BJ (cell line): ENCODE data around the gene APLP2. TPM values are rescaled to one million over a fixed set of nuclear protein-coding genes. Genes with fewer than 3 reads are reported as not detected.
"Not testable (repeated sequence)": the region's sequence is repeated elsewhere in the genome, so short reads cannot be mapped to it uniquely, and the experiment has no call there.

ENCODE experiments used
- CTCF ChIA-PET: fragments of 350-600 bp; formaldehyde crosslinking; extraction: SDS; loops from one replicate; lab custom pipeline; 2021; ENCODE audit warnings: antibody characterized with exemption, inconsistent platforms; lab: Yijun Ruan, JAX
- POLR2A ChIA-PET: fragments of 300-600 bp; sonication (Branson Sonifier 250); formaldehyde crosslinking; extraction: SDS; loops from one replicate; lab custom pipeline; 2021; ENCODE audit warnings: antibody characterized with exemption; lab: Charles Lee
- DNase-seq: peaks from one replicate; pipeline ENCODE4 v3.0.0-alpha.2; 2011; ENCODE audit warnings: low read depth
- H3K27me3 ChIP-seq: 2 replicates; pipeline ENCODE4 v1.6.0; 2011; ENCODE audit warnings: low read length; ENCODE audit not compliant: control insufficient read depth, insufficient read depth
- H3K36me3 ChIP-seq: 2 replicates; pipeline ENCODE4 v1.5.1; 2011; ENCODE audit warnings: low read length; ENCODE audit not compliant: control insufficient read depth, insufficient read depth
- H3K4me3 ChIP-seq: 2 replicates; pipeline ENCODE4 v1.5.1; 2011; ENCODE audit warnings: low read depth, mild to moderate bottlenecking, control low read depth, low read length
- polyA plus RNA-seq: library from polyadenylated mRNA; depleted of rRNA; stranded (reverse); fragments of >200 nt; gene quantifications from 2 replicates; pipeline ENCODE4 v1.2.3, GENCODE V29; 2011
- TF ChIP-seq, protein P1 (sequence below): IDR thresholded peaks from 2 replicates; pipeline ENCODE4 v1.5.1; 2011; ENCODE audit warnings: low read depth, mild to moderate bottlenecking, control low read depth, inconsistent platforms, low read length, moderate library complexity; ENCODE audit not compliant: insufficient read depth

The APLP2 gene
- polyA plus RNA-seq, 1 experiment = 465 TPM

DNA sequence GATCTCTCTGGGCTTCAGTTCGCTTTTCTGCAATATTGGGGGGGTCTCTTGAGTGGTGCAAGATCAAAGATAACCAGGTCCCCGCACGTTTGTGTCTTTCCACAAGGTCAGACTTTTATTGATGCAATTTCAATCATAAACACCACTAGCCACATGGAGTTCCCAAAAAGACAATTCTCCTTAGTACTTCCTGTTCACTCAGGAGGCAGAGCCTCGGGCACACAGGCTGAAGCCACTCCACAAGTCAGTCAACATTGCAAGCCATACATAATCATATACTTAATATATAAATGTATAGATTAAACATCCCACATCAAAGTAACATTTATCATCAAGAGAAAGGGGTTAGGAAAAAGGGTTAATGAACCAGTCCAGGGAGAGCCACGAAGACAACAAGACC lies 101.8 kb downstream of the APLP2 start:
- DNase-seq = no peak
- ChIA-PET POLR2A (no interaction called here), CTCF (no interaction called here)
- no peak overlapping the region for H3K4me3 ChIP-seq
- no peaks in the 10 kb centered on the region for H3K36me3 ChIP-seq
- TF ChIP-seq, protein P1, sequence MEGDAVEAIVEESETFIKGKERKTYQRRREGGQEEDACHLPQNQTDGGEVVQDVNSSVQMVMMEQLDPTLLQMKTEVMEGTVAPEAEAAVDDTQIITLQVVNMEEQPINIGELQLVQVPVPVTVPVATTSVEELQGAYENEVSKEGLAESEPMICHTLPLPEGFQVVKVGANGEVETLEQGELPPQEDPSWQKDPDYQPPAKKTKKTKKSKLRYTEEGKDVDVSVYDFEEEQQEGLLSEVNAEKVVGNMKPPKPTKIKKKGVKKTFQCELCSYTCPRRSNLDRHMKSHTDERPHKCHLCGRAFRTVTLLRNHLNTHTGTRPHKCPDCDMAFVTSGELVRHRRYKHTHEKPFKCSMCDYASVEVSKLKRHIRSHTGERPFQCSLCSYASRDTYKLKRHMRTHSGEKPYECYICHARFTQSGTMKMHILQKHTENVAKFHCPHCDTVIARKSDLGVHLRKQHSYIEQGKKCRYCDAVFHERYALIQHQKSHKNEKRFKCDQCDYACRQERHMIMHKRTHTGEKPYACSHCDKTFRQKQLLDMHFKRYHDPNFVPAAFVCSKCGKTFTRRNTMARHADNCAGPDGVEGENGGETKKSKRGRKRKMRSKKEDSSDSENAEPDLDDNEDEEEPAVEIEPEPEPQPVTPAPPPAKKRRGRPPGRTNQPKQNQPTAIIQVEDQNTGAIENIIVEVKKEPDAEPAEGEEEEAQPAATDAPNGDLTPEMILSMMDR = no peak
- peaks cover 11% of the 10 kb centered on the region for H3K27me3 ChIP-seq

DNA sequence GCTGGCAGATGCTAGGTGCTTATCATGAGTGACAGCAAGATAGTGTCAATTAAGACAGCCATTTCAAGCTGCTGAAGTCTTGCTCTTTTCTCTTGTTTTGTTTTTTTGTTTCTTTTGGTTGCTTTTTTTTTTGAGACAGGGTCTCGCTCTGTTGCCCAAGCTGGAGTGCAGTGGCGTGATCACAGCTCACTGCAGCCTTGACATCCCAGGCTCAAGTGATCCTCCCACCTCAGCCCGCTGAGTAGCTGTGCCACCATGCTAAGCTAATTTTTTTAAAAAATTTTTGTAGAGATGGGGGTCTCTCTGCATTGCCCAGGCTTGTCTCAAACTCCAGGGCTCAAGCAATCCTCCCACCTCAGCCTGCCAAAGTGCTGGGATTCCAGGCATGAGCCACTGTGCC lies 102.3 kb downstream of the APLP2 start:
- DNase-seq, CTCF ChIA-PET, H3K36me3 ChIP-seq, H3K4me3 ChIP-seq, POLR2A ChIA-PET: not testable (repeated sequence)
- peaks cover 11% of the 10 kb centered on the region for H3K27me3 ChIP-seq

DNA sequence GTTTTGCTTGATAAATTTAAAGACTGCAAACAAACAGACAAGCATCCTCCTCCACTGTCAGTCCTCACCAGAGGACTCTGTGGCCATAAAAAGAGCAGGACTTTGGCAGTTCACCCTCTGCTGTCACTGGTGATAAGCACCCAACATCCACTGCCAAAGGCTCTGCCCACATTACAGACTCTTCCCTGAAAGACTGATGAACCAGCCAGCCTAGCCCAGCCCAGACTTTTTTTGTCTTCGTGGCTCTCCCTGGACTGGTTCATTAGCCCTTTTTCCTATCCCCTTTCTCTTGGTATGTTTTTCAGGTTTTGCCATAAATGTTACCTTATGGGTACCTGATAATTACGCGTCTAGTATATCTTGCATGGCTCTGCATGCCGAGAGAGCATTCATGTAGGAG lies 104.9 kb downstream of the APLP2 start:
- ChIA-PET CTCF (no interaction called here), POLR2A (no interaction called here)
- TF ChIP-seq, protein P1 = no peak
- no peak for DNase-seq
- Histone ChIP-seq H3K36me3 (no peaks in the 10 kb centered on the region), H3K27me3 (peaks cover 8% of the 10 kb centered on the region), H3K4me3 (no peak overlapping the region)

DNA sequence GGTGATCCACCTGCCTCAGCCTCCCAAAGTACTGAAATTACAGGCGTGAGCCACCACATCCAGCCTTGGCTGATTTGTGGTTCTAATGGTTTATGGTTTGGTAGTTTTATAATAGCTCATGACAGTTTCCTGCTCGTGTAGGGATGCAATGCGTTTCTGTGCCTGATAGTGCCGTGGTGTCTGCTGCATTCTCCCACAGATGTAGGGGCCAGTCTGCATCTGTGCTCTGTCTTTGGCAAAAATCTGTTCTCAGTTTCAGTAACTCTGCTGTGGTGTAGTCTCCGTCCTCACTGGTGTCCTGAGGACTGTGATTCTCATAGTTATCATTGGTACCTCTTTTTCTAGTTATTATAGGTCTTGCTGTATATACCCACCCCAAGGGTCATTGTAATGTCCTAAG lies 106.2 kb downstream of the APLP2 start:
- H3K36me3 ChIP-seq = no peaks in the 10 kb centered on the region
- TF ChIP-seq, protein P1 = no peak
- H3K4me3 ChIP-seq = no peak overlapping the region
- no peak for DNase-seq
- peaks cover 13% of the 10 kb centered on the region for H3K27me3 ChIP-seq
- POLR2A ChIA-PET = no interaction called here
- CTCF ChIA-PET = no interaction called here

DNA sequence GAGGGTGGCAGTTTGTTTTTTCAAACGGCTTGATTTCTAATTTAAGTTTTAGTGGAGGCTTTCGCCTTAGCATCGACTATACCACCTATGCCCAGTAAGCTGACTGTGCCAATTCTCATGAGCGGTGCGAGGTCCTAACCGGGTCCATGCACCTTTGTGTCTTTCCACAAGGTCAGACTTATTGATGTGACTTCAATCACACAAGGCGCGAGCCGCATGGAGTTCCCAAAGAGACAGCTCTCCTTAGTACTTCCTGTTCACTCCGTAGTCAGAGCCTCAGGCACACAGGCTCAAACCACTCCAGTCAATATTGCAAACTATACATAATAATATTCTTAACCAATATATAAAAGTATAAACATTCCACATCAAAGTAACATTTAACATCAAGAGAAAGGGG lies 108.1 kb downstream of the APLP2 start:
- TF ChIP-seq, protein P1 = no peak
- DNase-seq = no peak
- H3K4me3 ChIP-seq = no peak overlapping the region
- ChIA-PET POLR2A (no interaction called here), CTCF (no interaction called here)
- no peaks in the 10 kb centered on the region for H3K36me3 ChIP-seq
- peaks cover 12% of the 10 kb centered on the region for H3K27me3 ChIP-seq

DNA sequence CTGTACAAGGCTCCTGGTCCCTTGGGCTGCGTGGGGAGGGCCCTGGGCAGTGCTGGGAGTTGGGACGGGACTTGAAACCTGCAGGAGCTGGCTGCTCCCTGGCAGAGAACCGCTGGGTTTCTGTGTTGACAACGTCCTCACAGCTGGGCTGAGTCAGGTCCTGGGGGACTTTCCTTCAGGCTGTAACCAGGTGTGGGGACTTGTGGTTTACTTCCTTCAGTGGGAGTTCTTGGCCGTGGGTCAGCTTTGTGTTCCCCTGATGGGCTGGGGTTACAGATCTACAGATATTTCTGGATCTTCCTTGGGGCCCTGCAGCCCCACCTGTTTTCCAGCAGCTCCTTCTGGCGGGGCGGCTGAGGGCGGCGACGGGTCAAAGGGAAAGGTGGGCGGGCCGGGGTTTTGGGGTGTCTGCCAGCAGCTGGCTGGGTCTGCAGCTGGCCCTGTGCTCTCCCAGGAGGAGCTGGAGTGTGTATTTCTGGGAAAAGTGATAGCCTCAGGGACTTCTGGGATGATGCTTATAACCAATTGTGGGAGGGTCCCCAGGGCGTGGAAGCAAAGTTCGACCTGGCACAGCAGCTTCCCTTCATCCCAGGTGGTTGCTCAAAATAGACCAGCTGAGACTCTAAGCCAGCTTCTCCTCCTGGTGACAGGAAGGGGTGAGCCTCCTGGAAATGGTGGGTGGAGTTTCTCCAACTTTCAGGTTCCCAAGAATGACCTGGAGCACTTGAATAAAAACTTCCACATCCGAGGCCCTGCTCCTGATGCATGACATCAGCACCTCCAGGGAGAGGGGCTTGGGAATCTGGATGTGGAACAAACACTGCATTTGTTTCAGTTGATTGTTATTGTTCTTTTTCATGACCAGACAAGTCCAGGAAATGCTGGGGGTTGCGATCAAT lies 109.0 kb downstream of the APLP2 start:
- Histone ChIP-seq H3K27me3 (peaks cover 12% of the 10 kb centered on the region), H3K4me3 (no peak overlapping the region), H3K36me3 (no peaks in the 10 kb centered on the region)
- TF ChIP-seq, protein P1 = no peak
- CTCF ChIA-PET = no interaction called here
- POLR2A ChIA-PET = no interaction called here
- DNase-seq = no peak
